Measurements from ENCODE around the gene HSBP1L1.

Gene HSBP1L1

DNA sequence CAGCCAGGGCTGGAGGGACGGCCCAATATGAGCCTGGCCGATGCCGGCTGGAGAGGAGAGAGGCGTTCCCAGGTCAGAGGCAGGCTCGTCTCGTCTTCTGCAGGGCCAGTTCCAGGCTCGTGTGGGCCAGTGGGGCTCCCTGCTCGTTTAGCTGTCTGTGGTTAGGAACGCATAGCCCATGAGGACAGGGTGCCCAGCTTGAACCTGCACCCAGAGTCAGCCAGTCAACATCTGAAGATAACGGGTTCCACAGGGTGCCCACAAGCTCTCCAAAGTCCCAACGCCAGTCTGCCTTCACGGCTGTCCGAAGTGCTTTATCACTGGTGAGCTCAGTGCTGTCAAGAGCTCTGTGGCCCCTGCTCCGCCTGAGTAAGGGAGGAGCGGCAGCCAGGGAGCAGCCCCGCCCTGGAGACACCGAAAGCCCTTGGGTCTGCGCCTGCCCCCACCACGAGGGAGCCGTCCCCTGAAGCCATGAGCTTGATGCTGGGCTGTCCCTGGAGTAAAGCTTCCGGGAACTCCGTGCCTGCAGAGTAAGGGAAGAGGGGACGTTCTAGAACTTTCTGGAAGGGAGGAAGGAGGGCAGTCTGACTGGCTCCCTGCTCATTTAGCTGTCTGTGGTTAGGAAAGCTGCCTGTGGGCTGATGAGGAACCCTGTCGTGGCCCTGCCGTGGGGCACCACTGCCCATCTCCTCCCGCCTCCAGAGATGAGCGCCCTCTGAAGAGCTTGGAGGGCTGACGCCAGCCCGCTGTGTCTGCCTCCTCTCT, 2.7 kb upstream of the HSBP1L1 start:
- no peak for FAIRE-seq

DNA sequence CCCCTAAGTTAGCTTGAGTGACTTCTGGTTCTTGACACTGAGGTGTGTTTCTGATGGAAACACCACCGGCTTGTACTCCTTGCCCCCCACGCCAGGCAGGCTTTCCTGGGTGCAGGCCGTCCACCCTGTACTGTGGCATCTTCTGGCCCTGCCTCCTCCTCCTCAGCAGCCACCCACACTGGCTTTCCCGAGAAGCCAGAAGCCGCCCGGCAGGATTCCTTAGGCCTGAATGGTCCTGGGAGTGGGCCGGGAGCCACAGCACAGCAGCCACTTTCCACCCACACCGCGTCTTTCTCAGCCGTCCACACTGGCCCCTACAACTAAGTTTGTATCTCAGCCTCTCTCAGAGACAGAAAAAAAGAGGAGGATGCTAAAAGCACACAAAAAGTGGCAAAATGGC, 2.1 kb upstream of the HSBP1L1 start:
- FAIRE-seq: no peak

DNA sequence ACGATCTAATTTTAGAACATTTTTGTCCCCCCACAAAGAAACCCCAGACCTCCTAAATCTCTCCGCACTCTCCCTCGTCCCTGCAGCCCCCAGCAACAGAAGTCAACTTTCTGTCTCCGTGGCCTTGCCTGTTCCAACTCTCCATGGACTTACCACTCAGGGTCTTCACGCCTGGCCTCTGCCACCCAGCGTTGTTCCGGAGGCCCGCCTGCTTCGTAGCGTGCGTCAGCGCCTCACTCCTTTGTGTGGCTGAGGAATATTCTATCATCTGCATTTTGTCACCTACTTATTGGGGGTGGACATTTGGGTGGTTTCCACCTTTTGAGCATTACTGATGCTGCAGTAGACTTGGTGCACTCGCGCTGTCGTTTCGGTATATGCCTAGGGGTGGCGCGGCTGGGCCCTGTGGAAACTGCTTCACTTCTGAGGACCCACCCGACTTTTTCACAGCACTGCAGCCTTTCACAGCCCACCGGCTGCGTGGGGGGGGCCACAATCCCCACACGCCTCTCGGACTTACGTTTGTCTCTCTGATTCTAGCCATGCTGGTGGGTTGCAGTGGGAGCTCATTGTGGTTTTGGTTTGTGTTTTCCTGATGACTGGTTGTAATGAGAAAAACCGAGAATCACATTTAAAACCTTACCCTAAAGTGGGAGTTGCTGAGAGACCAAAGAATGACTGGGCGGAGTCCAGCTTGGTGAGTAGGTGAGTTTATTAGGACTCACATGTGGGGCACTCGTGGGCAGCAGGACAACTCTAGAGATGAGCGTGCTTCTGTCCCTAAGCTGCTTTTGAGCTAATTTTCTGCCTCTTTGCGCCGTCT, 1.4 kb upstream of the HSBP1L1 start:
- no peak for FAIRE-seq

DNA sequence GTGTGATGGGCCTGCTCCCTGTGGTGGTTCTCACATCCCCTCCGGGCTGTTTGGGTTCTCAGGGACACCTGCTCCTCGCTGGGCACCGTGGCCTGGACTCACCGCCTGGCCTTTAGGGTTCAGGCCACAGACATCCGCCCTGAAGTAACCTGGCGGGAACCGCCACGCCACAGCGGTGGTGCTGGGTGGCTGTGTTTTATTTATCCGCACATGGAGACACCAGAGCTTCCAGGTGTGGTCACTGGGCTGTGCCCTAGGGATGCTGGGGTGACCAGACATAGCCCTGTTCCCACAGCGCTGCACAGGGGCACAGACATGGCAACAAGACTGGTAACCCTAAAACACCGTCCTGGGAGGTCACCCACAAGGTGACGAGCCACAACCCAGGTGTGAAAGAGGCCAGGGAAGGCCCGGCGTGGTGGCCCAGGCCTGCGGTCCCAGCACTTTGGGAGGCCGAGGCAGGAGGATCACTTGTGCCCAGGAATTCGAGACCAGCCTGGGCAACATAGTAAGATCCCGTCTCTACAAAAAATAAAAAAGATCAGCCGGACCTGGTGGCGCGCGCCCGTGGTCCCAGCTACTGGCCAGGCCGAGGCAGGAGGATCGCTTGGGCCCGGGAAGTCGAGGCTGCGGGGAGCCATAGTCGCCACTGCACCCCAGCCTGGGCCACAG, 649 bp upstream of the HSBP1L1 start:
- FAIRE-seq: no peak

DNA sequence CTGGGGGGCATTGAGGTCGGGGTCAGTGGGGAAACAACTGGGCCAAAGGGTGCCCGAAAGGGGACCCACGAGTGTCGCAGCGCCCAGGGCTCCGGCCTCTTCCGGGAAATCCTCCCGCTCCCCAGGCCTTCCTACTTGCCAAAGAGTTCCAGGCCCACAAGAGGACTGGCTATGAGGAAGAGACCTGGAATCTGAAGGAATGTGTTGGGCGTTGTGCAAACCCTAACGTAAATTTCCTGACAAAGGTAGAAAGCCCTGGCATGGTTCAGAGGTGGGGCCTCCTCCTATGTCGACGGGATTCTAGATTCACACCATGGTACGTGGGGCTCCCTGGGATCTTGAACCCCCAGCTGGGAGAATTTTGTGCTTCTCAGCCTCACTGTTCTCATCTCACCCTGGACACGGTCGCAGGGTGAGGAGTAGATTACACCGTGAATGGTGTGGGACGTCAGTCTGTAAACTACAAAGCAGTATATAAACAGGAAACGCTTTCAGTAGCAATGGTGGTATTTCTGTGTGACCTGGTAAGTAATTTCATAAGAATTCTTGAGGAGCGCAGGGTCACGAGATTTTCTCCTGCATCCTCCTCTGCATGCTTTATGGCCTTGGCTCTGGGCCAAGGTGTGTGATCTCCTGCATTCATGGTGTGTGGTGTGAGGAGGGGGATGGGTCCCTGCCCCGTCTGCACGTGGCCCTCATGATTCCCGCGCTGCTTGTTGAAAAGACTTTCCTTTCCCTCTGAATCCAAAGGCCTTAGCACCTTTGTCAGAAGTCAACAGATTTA, 868 bp downstream of the HSBP1L1 start:
- no peak for FAIRE-seq

DNA sequence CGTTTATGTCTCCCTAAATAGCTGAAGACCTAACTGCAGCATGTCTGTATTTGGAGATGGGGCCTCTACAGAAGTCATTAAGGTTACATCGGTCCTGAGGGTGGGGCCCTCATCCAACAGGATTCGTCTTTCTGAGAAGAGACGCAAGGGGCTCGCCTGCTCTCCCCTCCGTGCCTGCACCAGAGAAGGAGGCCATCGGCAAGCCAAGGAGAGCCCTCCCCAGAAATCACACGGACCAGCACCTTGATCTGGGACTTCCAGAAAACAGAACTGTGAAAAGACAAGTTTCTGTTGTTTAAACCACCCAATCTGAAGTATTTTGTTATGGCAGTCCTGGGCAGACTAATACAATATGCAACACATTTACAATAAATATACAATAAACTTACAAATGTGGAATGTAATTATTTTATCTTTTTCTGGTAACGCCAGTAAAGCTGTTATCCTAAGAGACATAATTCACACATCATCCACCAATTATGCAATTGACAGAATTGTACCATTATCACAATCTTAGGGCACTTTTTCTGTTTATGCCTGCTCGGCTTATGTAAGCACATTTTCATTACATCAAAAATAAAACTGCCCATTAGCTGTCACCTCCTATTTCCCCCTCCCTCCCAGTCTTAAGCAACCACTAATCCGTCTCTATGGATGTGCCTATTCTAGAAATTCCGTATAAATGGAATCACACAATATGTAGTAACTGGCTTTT, 6.1 kb downstream of the HSBP1L1 start:
- no peak for FAIRE-seq

DNA sequence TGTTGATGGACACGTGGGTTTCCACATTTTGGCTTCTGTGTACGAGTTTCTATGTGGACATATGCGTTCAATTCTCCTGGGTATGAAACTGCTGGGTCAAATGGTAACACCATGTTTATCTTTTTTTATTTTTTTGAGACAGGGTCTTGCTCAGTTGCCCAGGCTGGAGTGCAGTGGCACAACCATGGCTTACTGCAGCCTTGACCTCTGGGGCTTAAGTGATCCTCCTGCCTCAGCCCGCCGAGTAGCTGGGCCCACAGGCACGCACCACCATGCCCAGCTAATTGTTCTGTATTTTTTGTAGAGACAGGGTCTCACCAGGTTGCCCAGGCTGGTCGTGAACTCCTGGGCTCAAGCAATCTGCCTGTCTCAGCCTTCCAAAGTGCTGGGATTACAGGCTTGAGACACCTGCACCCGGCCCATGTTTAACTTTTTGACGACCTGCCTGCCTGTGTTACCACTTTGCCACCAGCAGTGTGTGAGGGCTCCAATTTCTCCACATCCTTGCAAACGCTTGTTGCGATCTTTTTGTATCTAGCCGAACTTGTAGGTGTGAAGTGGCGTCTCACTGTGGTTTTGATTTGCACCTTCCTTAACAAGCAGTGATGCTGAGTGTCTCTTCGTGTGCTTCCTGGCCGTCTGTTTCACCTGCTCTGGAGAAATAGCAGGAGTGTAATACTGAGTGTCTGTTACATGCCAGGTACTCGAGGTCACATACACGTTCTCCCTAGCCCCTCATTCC, 6.9 kb downstream of the HSBP1L1 start:
- FAIRE-seq: no peak

DNA sequence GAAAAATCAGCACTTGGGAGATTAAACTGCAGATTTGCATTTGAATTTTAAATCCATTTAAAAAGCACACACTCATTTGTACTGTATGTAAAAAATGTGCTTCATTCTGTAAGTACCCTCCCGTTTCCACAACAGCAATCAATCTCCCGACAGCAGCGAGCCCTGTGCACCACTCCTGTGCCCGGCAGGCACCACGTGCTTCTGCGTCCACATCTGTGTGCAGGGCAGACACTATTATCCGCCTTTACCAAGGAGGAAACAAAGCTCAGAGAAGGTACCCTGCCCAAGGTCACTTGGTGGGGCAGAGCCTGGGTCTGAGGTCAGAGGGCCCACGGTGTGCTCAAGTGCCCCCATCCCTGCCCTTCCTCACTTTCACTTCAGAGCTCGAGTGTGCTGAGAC, 7.5 kb downstream of the HSBP1L1 start:
- no peak for FAIRE-seq

DNA sequence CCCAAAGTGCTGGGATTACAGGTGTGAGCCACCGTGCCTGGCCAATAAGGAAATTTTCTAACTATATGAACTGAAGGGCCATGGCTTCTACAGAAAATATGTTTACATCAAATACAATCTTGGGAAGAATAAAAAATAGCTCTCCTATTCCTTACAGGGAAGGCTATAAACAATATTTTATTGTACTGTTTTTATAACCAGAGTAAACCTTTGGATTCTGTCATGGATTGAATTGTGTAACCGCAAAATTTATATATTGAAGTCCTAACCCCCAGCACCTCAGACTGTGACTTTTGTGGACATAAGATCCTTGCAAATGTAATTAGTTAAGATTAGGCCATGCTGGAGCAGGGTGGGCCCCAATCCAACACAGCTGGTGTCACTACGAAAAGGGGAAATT, 8.3 kb downstream of the HSBP1L1 start:
- no peak for FAIRE-seq

DNA sequence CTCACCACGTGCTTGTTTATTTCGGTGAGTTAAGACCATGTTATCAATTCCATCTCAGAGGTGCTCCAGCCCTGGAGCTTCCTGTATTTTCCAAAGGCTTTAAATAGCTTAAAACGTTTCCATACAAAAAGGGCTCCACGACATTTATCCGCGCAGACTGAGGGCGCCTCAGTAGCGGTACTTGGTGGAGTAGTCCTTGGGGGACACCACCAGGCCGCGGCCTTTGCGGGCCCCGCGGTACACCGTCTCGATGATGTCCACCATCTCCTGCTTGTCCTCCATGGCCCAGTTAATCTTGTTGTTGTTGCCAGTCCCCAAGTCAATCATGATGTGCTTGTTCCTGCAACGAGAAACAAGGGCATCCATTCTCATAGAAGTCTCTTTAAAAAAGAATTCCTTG, 9.1 kb downstream of the HSBP1L1 start:
- no peak for FAIRE-seq

DNA sequence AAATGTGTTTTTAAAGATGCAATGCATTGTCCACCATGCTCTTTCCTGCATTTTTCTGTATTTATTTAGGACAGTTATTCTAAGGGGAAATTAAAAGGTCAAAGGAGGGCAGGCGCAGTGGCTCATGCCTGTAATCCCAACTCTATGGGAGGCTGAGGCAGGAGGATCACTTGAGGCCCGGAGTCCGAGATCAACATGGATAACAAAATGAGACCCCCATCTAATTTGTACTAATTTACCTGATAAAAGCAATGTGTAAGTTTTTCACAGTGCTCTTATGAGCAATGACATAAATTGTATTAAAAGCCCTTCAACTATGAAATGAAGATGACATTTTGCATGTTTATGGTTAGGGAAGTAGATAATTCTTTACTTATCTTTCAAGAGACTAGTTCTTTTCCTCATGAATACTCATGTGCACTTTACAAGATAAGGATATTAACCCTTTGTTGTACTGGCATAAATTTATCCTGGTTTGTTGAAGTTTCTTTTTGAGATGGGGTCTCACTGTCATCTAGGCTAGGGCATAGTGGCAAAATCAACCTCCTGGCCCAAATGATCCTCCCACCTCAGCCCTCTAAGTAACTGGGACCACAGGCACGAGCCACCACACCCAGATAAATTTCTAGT, 9.7 kb downstream of the HSBP1L1 start:
- FAIRE-seq: no peak

DNA sequence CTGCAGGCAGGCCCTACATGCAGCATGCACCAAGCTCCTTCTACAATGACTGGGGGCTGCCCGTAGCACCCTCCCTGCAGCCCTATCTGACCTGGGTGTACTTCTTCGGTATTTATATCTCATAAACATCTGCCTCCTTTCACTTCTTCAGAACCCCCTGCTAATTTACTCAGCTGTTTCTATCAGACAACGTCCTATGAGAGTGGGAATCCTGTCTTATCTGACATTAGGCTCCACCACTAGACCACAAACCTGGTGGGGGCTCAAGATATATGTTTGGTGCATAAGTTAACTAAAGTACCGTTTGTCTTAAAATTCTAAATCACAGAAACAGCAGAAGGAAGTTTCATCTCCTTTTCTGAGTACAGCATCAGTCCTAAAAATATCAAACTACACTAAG, 10.6 kb downstream of the HSBP1L1 start:
- FAIRE-seq: no peak

DNA sequence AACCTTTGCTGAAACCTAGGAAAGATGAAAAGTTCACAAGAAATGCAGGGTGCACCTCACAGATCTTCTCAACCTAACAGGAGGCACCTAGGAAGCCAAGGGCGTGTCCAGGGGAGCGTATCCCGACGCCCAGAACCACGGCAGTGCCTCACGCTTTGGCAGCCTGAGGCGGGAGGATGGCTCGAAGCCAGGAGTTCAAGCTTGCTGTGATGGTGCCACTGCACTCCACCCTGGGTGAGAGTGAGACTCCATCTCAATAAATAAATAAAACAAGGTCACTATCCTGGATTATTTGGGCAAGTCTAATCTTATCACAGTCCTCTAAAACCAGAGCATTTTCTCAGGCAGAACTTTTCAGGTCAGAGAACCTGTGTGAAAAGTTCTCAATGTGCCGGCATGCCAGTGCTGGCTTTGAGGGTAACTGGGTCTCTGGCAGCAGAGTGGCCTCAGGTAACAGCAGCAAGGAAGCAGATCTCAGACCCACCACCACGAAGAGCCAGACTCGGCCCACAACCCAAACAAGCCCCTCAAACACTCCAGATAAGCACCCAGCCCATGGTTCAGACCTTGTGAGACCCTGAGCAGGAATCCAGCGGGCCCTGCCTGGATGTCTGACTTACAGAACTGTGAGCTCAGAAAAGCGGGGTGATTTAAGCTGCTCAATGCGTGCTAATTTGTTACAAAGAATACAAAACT, 11.7 kb downstream of the HSBP1L1 start:
- no peak for FAIRE-seq

DNA sequence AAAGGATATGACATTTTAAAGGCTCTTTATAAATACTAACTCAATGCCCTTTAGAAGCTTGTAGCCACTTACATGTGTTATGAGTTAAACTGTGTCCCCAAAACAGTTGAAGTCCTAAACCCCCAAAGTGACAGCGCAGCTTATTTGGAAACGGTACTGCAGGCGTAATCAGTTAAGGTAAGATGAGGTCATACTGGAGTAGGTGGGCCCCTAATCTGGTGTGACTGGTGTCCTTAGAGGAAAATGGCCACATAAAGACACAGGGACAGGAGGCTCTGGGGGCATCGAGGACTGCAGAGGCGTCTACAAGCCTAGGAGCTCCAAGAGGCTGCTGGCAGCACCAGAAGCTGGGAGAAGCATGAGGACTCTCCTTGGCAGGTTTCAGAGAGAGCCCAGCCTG, 15.4 kb downstream of the HSBP1L1 start:
- no peak for FAIRE-seq

DNA sequence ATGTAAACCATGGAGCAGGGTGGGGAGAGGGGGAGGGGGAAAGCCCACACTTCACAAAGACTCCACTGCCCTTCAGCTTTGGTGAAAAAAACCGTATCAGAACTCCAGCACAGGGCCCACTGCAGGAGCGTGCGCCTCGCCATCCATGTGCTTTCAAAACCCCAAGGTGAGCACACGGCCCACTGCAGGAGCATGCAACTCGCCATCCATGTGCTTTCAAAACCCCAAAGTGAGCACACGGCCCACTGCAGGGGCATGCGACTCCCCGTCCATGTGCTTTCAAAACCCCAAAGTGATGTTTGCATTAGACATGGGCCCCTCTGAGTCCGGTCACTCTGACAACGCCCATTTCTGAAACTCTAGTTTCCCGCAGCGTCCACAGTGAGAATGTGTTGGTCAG, 16.1 kb downstream of the HSBP1L1 start:
- FAIRE-seq: no peak

DNA sequence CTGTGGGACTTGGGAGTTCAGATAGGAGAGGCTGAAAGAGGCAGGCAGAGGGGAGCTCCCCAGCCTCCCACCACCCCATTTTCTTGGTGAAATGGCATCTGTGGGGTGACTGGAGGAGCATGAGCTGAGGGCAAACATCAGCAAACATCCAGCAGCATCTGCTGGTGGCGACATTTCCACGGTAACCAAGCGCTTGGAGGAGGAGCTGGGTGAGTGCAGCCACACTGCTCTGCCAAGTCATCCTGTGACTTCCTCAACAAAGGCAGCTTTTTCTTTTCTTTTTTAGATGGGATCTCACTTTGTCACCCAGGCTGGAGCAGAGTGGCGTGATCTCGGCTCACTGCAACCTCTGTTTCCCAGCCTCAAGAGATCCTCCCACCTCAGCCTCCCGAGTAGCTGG, 18.3 kb downstream of the HSBP1L1 start:
- no peak for FAIRE-seq

DNA sequence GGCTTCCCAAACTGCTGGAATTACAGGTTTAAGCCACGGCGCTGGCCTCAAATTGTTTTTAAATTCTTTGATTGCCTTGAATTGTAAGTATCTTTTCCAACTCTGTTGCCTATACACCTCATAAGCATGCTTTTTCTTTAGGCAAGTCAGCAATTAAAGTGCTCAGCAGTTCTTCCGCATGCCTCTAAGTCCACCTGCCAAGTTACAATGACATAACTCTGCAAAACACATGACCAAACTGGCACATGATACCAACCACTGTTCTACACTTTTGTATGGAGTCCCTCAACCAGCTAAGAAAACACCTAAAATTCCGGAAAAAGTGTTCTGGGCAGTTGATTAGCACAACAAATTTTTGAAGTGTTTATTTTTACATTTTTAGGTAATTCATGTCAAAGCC, 18.8 kb downstream of the HSBP1L1 start:
- FAIRE-seq: no peak

DNA sequence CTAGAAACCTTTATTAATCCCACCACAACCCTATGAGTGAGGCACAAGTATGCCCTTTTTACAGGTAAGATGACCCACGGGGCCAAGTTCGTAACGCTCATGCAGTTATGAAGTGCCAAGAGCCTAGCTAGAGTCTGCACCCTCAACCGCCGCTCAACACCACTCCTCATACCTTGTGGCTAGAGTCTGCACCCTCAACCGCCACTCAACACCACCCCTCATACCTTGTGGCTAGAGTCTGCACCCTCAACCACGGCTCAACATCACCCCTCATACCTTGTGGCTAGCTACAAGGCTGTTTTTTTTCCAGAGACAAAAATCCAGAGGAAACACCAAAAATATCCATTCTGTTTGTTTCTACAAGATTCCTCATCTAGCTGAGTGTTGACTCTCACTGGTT, 19.4 kb downstream of the HSBP1L1 start:
- no peak for FAIRE-seq

DNA sequence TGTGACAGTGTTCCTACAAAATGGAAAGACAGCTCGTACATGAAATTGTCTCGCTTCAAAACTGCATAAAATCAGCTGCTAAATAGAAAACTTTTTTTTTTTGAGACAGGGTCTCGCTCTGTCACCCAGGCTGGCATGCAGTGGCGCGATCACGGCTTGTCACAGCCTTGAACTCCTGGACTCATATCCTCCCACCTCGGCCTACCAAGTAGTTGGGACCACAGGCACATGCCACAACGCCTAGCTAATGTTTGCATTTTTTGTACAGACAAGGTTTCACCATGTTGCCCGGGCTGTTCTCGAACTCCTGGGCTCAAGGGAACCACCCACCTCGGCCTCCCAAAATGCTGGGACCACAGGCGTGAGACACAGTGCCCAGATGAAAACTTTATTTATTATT, 20.7 kb downstream of the HSBP1L1 start:
- no peak for FAIRE-seq

DNA sequence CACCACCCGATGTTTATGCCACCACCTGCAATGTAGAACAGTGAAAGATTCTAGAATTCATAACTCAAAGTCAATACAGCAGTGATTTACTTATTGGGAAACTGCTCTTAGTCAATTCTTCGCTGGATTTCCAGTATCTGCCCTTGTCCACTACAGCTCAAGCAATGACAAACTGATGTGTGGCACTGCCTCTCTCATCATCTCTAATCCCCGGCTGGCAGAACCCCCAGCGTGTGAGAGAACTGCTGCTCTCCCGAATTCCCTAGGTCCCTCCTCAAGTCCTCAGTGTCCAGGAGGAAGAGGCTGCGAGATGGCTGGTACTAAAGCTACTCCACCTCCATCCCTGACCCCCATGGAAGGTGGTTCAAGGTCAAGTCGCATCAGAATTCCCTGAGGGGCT, 22.3 kb downstream of the HSBP1L1 start:
- FAIRE-seq: no peak
